MM.1S (cell line): ENCODE data around the gene TCOF1.

Experiments
- CTCF ChIP-seq: fragments of 300-600 bp; sonication (generic); IDR thresholded peaks from 2 replicates; pipeline ENCODE4 v1.5.1; 2016; ENCODE audit warnings: antibody characterized with exemption, low read length, mixed read lengths
- EZH2 ChIP-seq: fragments of 300-600 bp; sonication (generic); optimal IDR thresholded peaks from 2 replicates; pipeline ENCODE3; 2017; ENCODE audit warnings: low read depth, mild to moderate bottlenecking, antibody characterized with exemption, low read length, mixed read lengths

GRCh38 chr5:150355791-150356190 lies 1.7 kb upstream of the TCOF1 start:
- TF ChIP-seq CTCF (no peak), EZH2 (no peak)
